Measurements from ENCODE around the gene ACSL1. TPM values are rescaled to one million over a fixed set of nuclear protein-coding genes. Genes with fewer than 3 reads are reported as not detected.
"Not testable (repeated sequence)": the region's sequence is repeated elsewhere in the genome, so short reads cannot be mapped to it uniquely, and the experiment has no call there.

ACSL1 gene
- total and polyA plus RNA-seq, 2 donors from 2014 or later = 98.1 to 322 TPM

GRCh38 chr4:184782731-184783373 lies 42.9 kb downstream of the ACSL1 start:
- intact Hi-C loops (cut with DNase I) = no loop called here
- Histone ChIP-seq H3K4me1 (ENCODE audit: control insufficient read depth in 2 of 3, insufficient read depth in 2 of 3, low read depth in 1 of 3, low read length in 3 of 3) (peaks cover 0 to 8% (median 0%) of the 10 kb centered on the region in 3 donors), H3K36me3 (ENCODE audit: control insufficient read depth in 2 of 3, insufficient read depth in 3 of 3, low read length in 3 of 3) (peaks cover 0 to 37% (median 29%) of the 10 kb centered on the region in 3 donors), H3K27me3 (ENCODE audit: control insufficient read depth, insufficient read depth, low read length) (no peaks in the 10 kb centered on the region), H3K27ac (ENCODE audit: low read depth in 2 of 2, low read length in 2 of 2) (no peak overlapping the region), H3K9me3 (ENCODE audit: control insufficient read depth in 2 of 3, insufficient read depth in 1 of 3, low read length in 3 of 3) (no peaks in the 10 kb centered on the region), H3K4me3 (ENCODE audit: low read length in 3 of 3) (no peak overlapping the region), H3K9ac (ENCODE audit: low read length in 3 of 3) (no peak overlapping the region)
- FAIRE-seq = no peak
- DNase-seq = peak in 4 of 5 donors; percentile 26 to 87 (median 40)
- TF ChIP-seq CTCF (IDR thresholded peaks at IDR 0.05; ENCODE audit: borderline replicate concordance, extremely low read depth, insufficient read depth) = no peak

GRCh38 chr4:184779160-184779559 lies 46.6 kb downstream of the ACSL1 start:
- H3K36me3 ChIP-seq (ENCODE audit: control insufficient read depth in 2 of 3, insufficient read depth in 3 of 3, low read length in 3 of 3) = peaks cover 0 to 23% (median 22%) of the 10 kb centered on the region in 3 donors
- not testable (repeated sequence) for H3K4me3 ChIP-seq (ENCODE audit: low read length in 3 of 3)

GRCh38 chr4:184778325-184778724 lies 47.4 kb downstream of the ACSL1 start:
- Histone ChIP-seq H3K27me3 (ENCODE audit: control insufficient read depth, insufficient read depth, low read length) (no peaks in the 10 kb centered on the region), H3K9me3 (ENCODE audit: control insufficient read depth in 2 of 3, insufficient read depth in 1 of 3, low read length in 3 of 3) (no peaks in the 10 kb centered on the region), H3K27ac (ENCODE audit: low read depth in 2 of 2, low read length in 2 of 2) (no peak overlapping the region), H3K4me1 (ENCODE audit: control insufficient read depth in 2 of 3, insufficient read depth in 2 of 3, low read depth in 1 of 3, low read length in 3 of 3) (peaks cover 0 to 7% (median 0%) of the 10 kb centered on the region in 3 donors), H3K36me3 (ENCODE audit: control insufficient read depth in 2 of 3, insufficient read depth in 3 of 3, low read length in 3 of 3) (peaks cover 0 to 22% (median 18%) of the 10 kb centered on the region in 3 donors), H3K4me3 (ENCODE audit: low read length in 3 of 3) (no peak overlapping the region), H3K9ac (ENCODE audit: low read length in 3 of 3) (no peak overlapping the region)
- TF ChIP-seq CTCF (IDR thresholded peaks at IDR 0.05; ENCODE audit: borderline replicate concordance, extremely low read depth, insufficient read depth) = no peak
- no peak for DNase-seq
- intact Hi-C loops (cut with DNase I) = no loop called here
- FAIRE-seq = no peak

More at GRCh38 chr4:184779160-184779559, 46.6 kb downstream of the ACSL1 start:
- H3K9ac ChIP-seq (ENCODE audit: low read length in 3 of 3); H3K27me3 ChIP-seq (ENCODE audit: control insufficient read depth, insufficient read depth, low read length); H3K9me3 ChIP-seq (ENCODE audit: control insufficient read depth in 2 of 3, insufficient read depth in 1 of 3, low read length in 3 of 3); intact Hi-C loops (cut with DNase I); H3K27ac ChIP-seq (ENCODE audit: low read depth in 2 of 2, low read length in 2 of 2); FAIRE-seq; DNase-seq; H3K4me1 ChIP-seq (ENCODE audit: control insufficient read depth in 2 of 3, insufficient read depth in 2 of 3, low read depth in 1 of 3, low read length in 3 of 3): not testable (repeated sequence)

- H3K9me3 ChIP-seq (ENCODE audit: control insufficient read depth in 2 of 3, insufficient read depth in 1 of 3, low read length in 3 of 3) = no peaks in the 10 kb centered on the region
- no peak for TF ChIP-seq CTCF (IDR thresholded peaks at IDR 0.05; ENCODE audit: borderline replicate concordance, extremely low read depth, insufficient read depth)
- peaks cover 0 to 27% (median 13%) of the 10 kb centered on the region in 3 donors for H3K36me3 ChIP-seq (ENCODE audit: control insufficient read depth in 2 of 3, insufficient read depth in 3 of 3, low read length in 3 of 3)
- H3K4me1 ChIP-seq (ENCODE audit: control insufficient read depth in 2 of 3, insufficient read depth in 2 of 3, low read depth in 1 of 3, low read length in 3 of 3) = no peaks in the 10 kb centered on the region
- FAIRE-seq (no peak), DNase-seq (no peak)
- no peak overlapping the region for H3K4me3 ChIP-seq (ENCODE audit: low read length in 3 of 3)
- H3K9ac ChIP-seq (ENCODE audit: low read length in 3 of 3) = no peak overlapping the region
- no peak overlapping the region for H3K27ac ChIP-seq (ENCODE audit: low read depth in 2 of 2, low read length in 2 of 2)
- no peaks in the 10 kb centered on the region for H3K27me3 ChIP-seq (ENCODE audit: control insufficient read depth, insufficient read depth, low read length)
- intact Hi-C loops (cut with DNase I) = no loop called here
Measured at GRCh38 chr4:184776821-184777220, 48.9 kb downstream of the ACSL1 start.

Data from kidney (tissue), 14 donors.